ENCODE measurements around the gene SORT1. TPM values are rescaled to one million over a fixed set of nuclear protein-coding genes. Genes with fewer than 3 reads are reported as not detected.

SORT1 gene
- total RNA-seq, 1 experiment from 2014 or later, result 47.9 TPM

GRCh38 chr1:109295712-109296415 is 101.9 kb downstream of the SORT1 start:
- Histone ChIP-seq H4K20me1 (ENCODE audit: control insufficient read depth, insufficient read depth, insufficient read length) (no peaks in the 10 kb centered on the region), H4K91ac (ENCODE audit: insufficient read length, low read depth, low read length) (no peak overlapping the region), H3K4me2 (ENCODE audit: insufficient read depth, insufficient read length, low read length) (no peak overlapping the region), H2BK20ac (ENCODE audit: low read depth, low read length, poor library complexity, severe bottlenecking) (no peak overlapping the region), H4K5ac (ENCODE audit: insufficient read length, low read depth, low read length) (no peak overlapping the region), H2BK5ac (ENCODE audit: insufficient read length, low read length) (no peak overlapping the region), H3K18ac (ENCODE audit: insufficient read length, low read depth, low read length) (no peak overlapping the region), H3K79me2 (ENCODE audit: insufficient read depth, low read length) (no peaks in the 10 kb centered on the region), H2BK15ac (ENCODE audit: low read depth, low read length) (no peak overlapping the region), H2BK12ac (ENCODE audit: insufficient read length, low read depth, low read length) (no peak overlapping the region), H3K23me2 (ENCODE audit: insufficient read length, low read depth, low read length, poor library complexity, severe bottlenecking) (no peaks in the 10 kb centered on the region), H3K4me1 (ENCODE audit: insufficient read depth, low read length) (no peaks in the 10 kb centered on the region), H2BK120ac (ENCODE audit: low read depth, low read length, poor library complexity, severe bottlenecking) (no peak overlapping the region), H3K14ac (ENCODE audit: insufficient read depth, low read length) (no peak overlapping the region), H2AK5ac (ENCODE audit: insufficient read length, low read length) (no peak overlapping the region), H3K9me3 (ENCODE audit: control insufficient read depth, low read depth, low read length) (no peaks in the 10 kb centered on the region), H3K79me1 (ENCODE audit: insufficient read depth, low read depth, low read length, poor library complexity, severe bottlenecking) (no peaks in the 10 kb centered on the region), H3K23ac (ENCODE audit: insufficient read length, low read depth, low read length) (no peak overlapping the region), H3K56ac (ENCODE audit: insufficient read length, low read depth, low read length) (no peak overlapping the region), H2AFZ (ENCODE audit: low read length) (no peak overlapping the region), H4K8ac (replicated peaks; ENCODE audit: insufficient read length, low read depth, low read length) (no peak overlapping the region), H3K9ac (ENCODE audit: extremely low read depth, insufficient read length, low read length) (no peak overlapping the region), H3T11ph (ENCODE audit: low read length) (no peak overlapping the region), H3K27me3 (ENCODE audit: insufficient read depth, low read length) (no peaks in the 10 kb centered on the region), H3K27ac (ENCODE audit: insufficient read length, low read depth, low read length) (no peak overlapping the region), H3K4ac (ENCODE audit: low read depth, low read length) (no peak overlapping the region)
- peak; percentile 56 for DNase-seq
- peaks cover 3% of the 10 kb centered on the region for H3K27me3 Mint-ChIP-seq (ENCODE audit: low read depth)
- no peak overlapping the region for H3K4me3 Mint-ChIP-seq
- TF ChIP-seq, protein P1, sequence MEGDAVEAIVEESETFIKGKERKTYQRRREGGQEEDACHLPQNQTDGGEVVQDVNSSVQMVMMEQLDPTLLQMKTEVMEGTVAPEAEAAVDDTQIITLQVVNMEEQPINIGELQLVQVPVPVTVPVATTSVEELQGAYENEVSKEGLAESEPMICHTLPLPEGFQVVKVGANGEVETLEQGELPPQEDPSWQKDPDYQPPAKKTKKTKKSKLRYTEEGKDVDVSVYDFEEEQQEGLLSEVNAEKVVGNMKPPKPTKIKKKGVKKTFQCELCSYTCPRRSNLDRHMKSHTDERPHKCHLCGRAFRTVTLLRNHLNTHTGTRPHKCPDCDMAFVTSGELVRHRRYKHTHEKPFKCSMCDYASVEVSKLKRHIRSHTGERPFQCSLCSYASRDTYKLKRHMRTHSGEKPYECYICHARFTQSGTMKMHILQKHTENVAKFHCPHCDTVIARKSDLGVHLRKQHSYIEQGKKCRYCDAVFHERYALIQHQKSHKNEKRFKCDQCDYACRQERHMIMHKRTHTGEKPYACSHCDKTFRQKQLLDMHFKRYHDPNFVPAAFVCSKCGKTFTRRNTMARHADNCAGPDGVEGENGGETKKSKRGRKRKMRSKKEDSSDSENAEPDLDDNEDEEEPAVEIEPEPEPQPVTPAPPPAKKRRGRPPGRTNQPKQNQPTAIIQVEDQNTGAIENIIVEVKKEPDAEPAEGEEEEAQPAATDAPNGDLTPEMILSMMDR (conservative IDR thresholded peaks at IDR 0.05), result peak; percentile 37; the same call in 2 of the 3 replicates
- H3K4me1 Mint-ChIP-seq, result peaks cover 18% of the 10 kb centered on the region in 2 experiments
- H3K27ac Mint-ChIP-seq, result no peak overlapping the region
- no CpG with 5 or more reads among the region's 12 CpGs for WGBS (ENCODE audit: extremely low coverage, insufficient read length, low lambda C conversion rate)
- no peaks in the 10 kb centered on the region for H3K36me3 Mint-ChIP-seq (ENCODE audit: insufficient read depth in 1 of 3, low read depth in 3 of 3)
- H3K9me3 Mint-ChIP-seq, result no peaks in the 10 kb centered on the region
